GM21723 (cell line): ENCODE results near the gene ATP13A1.
"Not testable (repeated sequence)": the region's sequence is repeated elsewhere in the genome, so short reads cannot be mapped to it uniquely, and the experiment has no call there.

ENCODE experiments used
- ATAC-seq: cut with Tn5 transposase; IDR thresholded peaks from one replicate; pipeline ENCODE4 v1.9.1; 2021; ENCODE audit warnings: mild to moderate bottlenecking, moderate library complexity; ENCODE audit not compliant: unreplicated experiment

The ATP13A1 gene

GRCh38 chr19:19626516-19627472 is 36.7 kb downstream of the ATP13A1 start:
- ATAC-seq = no peak

GRCh38 chr19:19624032-19624570 is 39.4 kb downstream of the ATP13A1 start:
- ATAC-seq = no peak

- no peak for ATAC-seq
Observed at GRCh38 chr19:19623383-19623782, 40.1 kb downstream of the ATP13A1 start.

- ATAC-seq = no peak
Observed at GRCh38 chr19:19619849-19620210, 43.6 kb downstream of the ATP13A1 start.

- ATAC-seq = no peak
Observed at GRCh38 chr19:19619181-19619848, 44.2 kb downstream of the ATP13A1 start.

- ATAC-seq = peak; percentile 92
Observed at GRCh38 chr19:19618219-19619051, 45.0 kb downstream of the ATP13A1 start, which contains the start of gene PBX4. Gene PBX4, minus strand, starts transcription at chr19:19618687. Its CDS starts 58 bp downstream, at chr19:19618629.

GRCh38 chr19:19615086-19615485 is 48.4 kb downstream of the ATP13A1 start:
- no peak for ATAC-seq

GRCh38 chr19:19613506-19613905 is 50.0 kb downstream of the ATP13A1 start:
- no peak for ATAC-seq

GRCh38 chr19:19610376-19611202 is 52.9 kb downstream of the ATP13A1 start:
- ATAC-seq = no peak

- not testable (repeated sequence) for ATAC-seq
Observed at GRCh38 chr19:19606686-19607085, 56.8 kb downstream of the ATP13A1 start.

GRCh38 chr19:19606021-19606420 is 57.5 kb downstream of the ATP13A1 start:
- no peak for ATAC-seq

GRCh38 chr19:19602713-19603324 is 60.7 kb downstream of the ATP13A1 start:
- ATAC-seq = no peak

- no peak for ATAC-seq
Observed at GRCh38 chr19:19602136-19602712, 61.3 kb downstream of the ATP13A1 start.

GRCh38 chr19:19600793-19601330 is 62.6 kb downstream of the ATP13A1 start:
- no peak for ATAC-seq

GRCh38 chr19:19598728-19599451 is 64.6 kb downstream of the ATP13A1 start:
- peak; percentile 32 for ATAC-seq

- peak; percentile 60 for ATAC-seq
Observed at GRCh38 chr19:19597809-19598306, 65.6 kb downstream of the ATP13A1 start.
